OCI-LY1 (cell line): Measurements from ENCODE around the gene HES5.

Experiments used
- H2AFZ ChIP-seq: fragments of 200-600 bp; sonication (generic), shearing (Covaris generic); 2 replicates; pipeline ENCODE4 v1.6.0; 2014; ENCODE audit warnings: antibody characterized with exemption, mild to moderate bottlenecking, low read length
- H3F3A ChIP-seq: fragments of 200-600 bp; sonication (generic), shearing (Covaris generic); 2 replicates; pipeline ENCODE4 v1.6.0; 2014; ENCODE audit warnings: mild to moderate bottlenecking, antibody characterized with exemption, low read length, moderate library complexity; ENCODE audit not compliant: insufficient read depth
- H3K27ac ChIP-seq: fragments of 200-600 bp; sonication (generic); 2 replicates; pipeline ENCODE4 v1.5.1; 2014; ENCODE audit warnings: low read length, mixed run types, mild to moderate bottlenecking, low read depth; ENCODE audit not compliant: poor library complexity, severe bottlenecking
- H3K27me3 ChIP-seq: fragments of 200-600 bp; sonication (generic); 2 replicates; pipeline ENCODE4 v1.6.0; 2014; ENCODE audit warnings: antibody characterized with exemption, mild to moderate bottlenecking, low read length, moderate library complexity; ENCODE audit not compliant: insufficient read depth
- H3K36me3 ChIP-seq: fragments of 200-600 bp; sonication (generic); 2 replicates; pipeline ENCODE4 v1.6.1; 2014; ENCODE audit warnings: mild to moderate bottlenecking, antibody characterized with exemption, low read length, moderate library complexity, mixed read lengths; ENCODE audit not compliant: insufficient read depth
- H3K4me1 ChIP-seq: fragments of 200-600 bp; sonication (generic); 2 replicates; pipeline ENCODE4 v1.5.1; 2014; ENCODE audit warnings: mild to moderate bottlenecking, low read length, moderate library complexity; ENCODE audit not compliant: insufficient read depth, severe bottlenecking
- H3K4me2 ChIP-seq: fragments of 200-600 bp; sonication (generic), shearing (Covaris generic); 2 replicates; pipeline ENCODE4 v1.6.1; 2014; ENCODE audit warnings: low read length
- H3K4me3 ChIP-seq: fragments of 200-600 bp; sonication (generic); 2 replicates; pipeline ENCODE4 v1.5.1; 2014; ENCODE audit warnings: low read length, low read depth, mild to moderate bottlenecking, mixed read lengths; ENCODE audit not compliant: poor library complexity, severe bottlenecking
- H3K79me2 ChIP-seq: fragments of 200-600 bp; shearing (Covaris generic); 2 replicates; pipeline ENCODE4 v1.6.1; 2016; ENCODE audit warnings: mixed run types, low read length, mixed read lengths; ENCODE audit not compliant: insufficient read depth
- H3K9ac ChIP-seq: fragments of 200-600 bp; sonication (generic), shearing (Covaris generic); 2 replicates; pipeline ENCODE4 v1.6.1; 2014; ENCODE audit warnings: mild to moderate bottlenecking, low read length, mixed read lengths
- H3K9me2 ChIP-seq: fragments of 200-600 bp; sonication (generic), shearing (Covaris generic); 2 replicates; pipeline ENCODE4 v1.6.1; 2014; ENCODE audit warnings: low read depth, mild to moderate bottlenecking, low read length, mixed read lengths
- H3K9me3 ChIP-seq: fragments of 200-600 bp; shearing (Covaris generic); 2 replicates; pipeline ENCODE4 v1.6.1; 2014; ENCODE audit warnings: low read length, mixed read lengths
- H4K20me1 ChIP-seq: fragments of 200-600 bp; sonication (generic), shearing (Covaris generic); 2 replicates; pipeline ENCODE4 v1.6.0; 2016; ENCODE audit warnings: mild to moderate bottlenecking, low read length; ENCODE audit not compliant: insufficient read depth
- EZH2 ChIP-seq: fragments of 200-600 bp; sonication (generic), shearing (Covaris generic); IDR thresholded peaks from 2 replicates; pipeline ENCODE4 v1.8.0; 2017; ENCODE audit warnings: borderline replicate concordance, mixed run types, mild to moderate bottlenecking, antibody characterized with exemption, low read length, moderate library complexity, mixed read lengths
- TF ChIP-seq, protein P1 (sequence below): fragments of 200-600 bp; sonication (generic), shearing (Covaris generic); IDR thresholded peaks from 2 replicates; pipeline ENCODE4 v1.5.1; 2017; ENCODE audit warnings: mild to moderate bottlenecking, antibody characterized with exemption, low read length, moderate library complexity, mixed read lengths

Gene HES5

DNA sequence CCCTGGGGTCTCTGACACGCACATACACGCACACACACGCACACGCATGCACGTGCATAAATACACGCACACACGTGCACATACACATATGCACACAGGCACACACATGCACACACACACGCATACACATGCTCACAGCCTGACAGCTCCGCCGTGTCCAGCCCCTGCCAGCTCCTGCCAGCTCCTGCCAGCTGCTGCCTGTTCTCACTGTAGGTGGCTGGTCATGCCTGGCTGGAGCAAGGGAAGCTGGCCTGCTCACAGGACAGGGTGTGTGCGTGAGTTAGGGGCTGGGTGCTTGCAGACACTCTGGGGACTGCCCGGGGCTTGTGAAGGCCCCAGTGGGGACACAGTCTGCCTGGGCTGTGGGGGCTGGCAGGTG lies 49.1 kb downstream of the HES5 start:
- no peaks in the 10 kb centered on the region for H3K9me3 ChIP-seq
- H3K4me3 ChIP-seq, result no peak overlapping the region
- H3K36me3 ChIP-seq, result no peaks in the 10 kb centered on the region
- H3K4me1 ChIP-seq, result no peaks in the 10 kb centered on the region
- H3K4me2 ChIP-seq, result no peak overlapping the region
- no peaks in the 10 kb centered on the region for H3K79me2 ChIP-seq
- H3K27me3 ChIP-seq, result no peaks in the 10 kb centered on the region
- no peaks in the 10 kb centered on the region for H4K20me1 ChIP-seq
- no peaks in the 10 kb centered on the region for H3K9me2 ChIP-seq
- H3F3A ChIP-seq, result no peaks in the 10 kb centered on the region
- no peak overlapping the region for H2AFZ ChIP-seq
- no peak for TF ChIP-seq EZH2
- TF ChIP-seq, protein P1, sequence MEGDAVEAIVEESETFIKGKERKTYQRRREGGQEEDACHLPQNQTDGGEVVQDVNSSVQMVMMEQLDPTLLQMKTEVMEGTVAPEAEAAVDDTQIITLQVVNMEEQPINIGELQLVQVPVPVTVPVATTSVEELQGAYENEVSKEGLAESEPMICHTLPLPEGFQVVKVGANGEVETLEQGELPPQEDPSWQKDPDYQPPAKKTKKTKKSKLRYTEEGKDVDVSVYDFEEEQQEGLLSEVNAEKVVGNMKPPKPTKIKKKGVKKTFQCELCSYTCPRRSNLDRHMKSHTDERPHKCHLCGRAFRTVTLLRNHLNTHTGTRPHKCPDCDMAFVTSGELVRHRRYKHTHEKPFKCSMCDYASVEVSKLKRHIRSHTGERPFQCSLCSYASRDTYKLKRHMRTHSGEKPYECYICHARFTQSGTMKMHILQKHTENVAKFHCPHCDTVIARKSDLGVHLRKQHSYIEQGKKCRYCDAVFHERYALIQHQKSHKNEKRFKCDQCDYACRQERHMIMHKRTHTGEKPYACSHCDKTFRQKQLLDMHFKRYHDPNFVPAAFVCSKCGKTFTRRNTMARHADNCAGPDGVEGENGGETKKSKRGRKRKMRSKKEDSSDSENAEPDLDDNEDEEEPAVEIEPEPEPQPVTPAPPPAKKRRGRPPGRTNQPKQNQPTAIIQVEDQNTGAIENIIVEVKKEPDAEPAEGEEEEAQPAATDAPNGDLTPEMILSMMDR, result no peak
- no peak overlapping the region for H3K9ac ChIP-seq
- H3K27ac ChIP-seq, result no peak overlapping the region

DNA sequence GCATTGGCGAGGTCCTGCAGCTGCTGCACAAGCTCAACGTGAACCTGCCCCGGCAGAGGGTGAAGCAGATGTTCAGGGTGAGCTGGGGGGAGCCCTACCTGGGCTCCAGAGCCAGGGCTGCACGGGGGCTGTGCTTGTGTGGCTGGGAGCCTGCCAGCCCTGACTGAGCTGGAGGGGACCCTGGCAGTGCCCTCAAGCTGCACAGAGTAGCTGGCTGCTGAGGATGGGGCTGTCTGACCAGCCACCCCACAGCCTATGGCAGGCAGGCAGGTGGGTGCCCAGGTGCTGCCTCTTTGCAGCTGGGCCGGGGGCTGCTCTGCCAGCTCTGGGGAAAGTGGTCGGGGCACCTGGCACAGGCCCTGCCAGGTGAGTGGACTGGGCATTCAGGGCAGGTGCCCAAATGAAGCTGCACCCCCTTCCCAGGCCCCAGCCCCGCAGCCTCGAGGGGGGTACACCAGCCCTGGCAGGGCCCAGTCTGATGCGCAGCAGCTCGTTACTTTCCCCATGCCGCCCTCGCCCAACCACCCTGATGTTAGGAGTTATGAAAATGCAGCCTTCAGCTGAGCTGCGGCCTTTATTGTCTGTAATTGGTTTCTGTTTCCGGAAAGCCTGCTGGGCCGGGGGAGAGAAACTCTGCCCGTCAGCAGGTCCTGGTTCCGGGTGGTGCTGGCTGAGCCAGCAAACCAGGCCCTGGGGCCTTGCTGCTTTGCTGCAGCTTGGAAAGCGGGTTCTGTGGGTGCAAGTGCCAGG lies 49.7 kb downstream of the HES5 start:
- H3K27me3 ChIP-seq, result no peaks in the 10 kb centered on the region
- H3K9ac ChIP-seq, result no peak overlapping the region
- no peaks in the 10 kb centered on the region for H3K4me1 ChIP-seq
- H3F3A ChIP-seq, result no peaks in the 10 kb centered on the region
- H2AFZ ChIP-seq, result no peak overlapping the region
- no peak overlapping the region for H3K4me3 ChIP-seq
- H3K27ac ChIP-seq, result no peak overlapping the region
- no peaks in the 10 kb centered on the region for H4K20me1 ChIP-seq
- no peaks in the 10 kb centered on the region for H3K36me3 ChIP-seq
- H3K9me3 ChIP-seq, result no peaks in the 10 kb centered on the region
- H3K9me2 ChIP-seq, result no peaks in the 10 kb centered on the region
- no peak for TF ChIP-seq EZH2
- TF ChIP-seq, protein P1, result no peak
- no peaks in the 10 kb centered on the region for H3K79me2 ChIP-seq
- no peak overlapping the region for H3K4me2 ChIP-seq

DNA sequence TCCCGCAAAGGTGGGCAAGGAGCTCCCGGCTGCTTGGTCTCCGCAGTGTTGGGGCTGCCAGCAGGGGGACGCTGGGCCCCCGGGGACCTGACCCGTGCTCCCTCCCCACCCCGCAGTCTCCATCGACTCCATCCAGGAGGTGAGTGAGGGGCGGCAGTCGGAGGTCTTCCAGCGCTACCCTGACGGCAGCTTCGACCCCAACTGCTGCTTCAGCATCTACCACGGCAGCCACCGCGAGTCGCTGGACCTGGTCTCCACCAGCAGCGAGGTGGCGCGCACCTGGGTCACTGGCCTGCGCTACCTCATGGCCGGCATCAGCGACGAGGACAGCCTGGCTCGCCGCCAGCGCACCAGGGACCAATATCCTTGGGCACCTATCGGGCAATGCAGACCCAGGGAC lies 50.4 kb downstream of the HES5 start:
- no peak overlapping the region for H3K27ac ChIP-seq
- H3K4me2 ChIP-seq, result no peak overlapping the region

More for the DNA sequence above, 50.4 kb downstream of the HES5 start:
- Histone ChIP-seq H4K20me1 (no peaks in the 10 kb centered on the region), H3K9me3 (no peaks in the 10 kb centered on the region), H3K9me2 (no peaks in the 10 kb centered on the region), H3K36me3 (no peaks in the 10 kb centered on the region), H3K4me3 (no peak overlapping the region), H3K9ac (no peak overlapping the region), H3K79me2 (no peaks in the 10 kb centered on the region), H3F3A (no peaks in the 10 kb centered on the region), H2AFZ (no peak overlapping the region), H3K27me3 (no peaks in the 10 kb centered on the region), H3K4me1 (no peaks in the 10 kb centered on the region)
- no peak for TF ChIP-seq EZH2
- TF ChIP-seq, protein P1, result no peak
